HG02885 (cell line): ENCODE results near the gene GPR137.

Experiments
- ATAC-seq: cut with Tn5 transposase; IDR thresholded peaks from one replicate; pipeline ENCODE4 v1.9.1; 2021; ENCODE audit warnings: mild to moderate bottlenecking; ENCODE audit not compliant: unreplicated experiment, poor library complexity

The GPR137 gene

DNA sequence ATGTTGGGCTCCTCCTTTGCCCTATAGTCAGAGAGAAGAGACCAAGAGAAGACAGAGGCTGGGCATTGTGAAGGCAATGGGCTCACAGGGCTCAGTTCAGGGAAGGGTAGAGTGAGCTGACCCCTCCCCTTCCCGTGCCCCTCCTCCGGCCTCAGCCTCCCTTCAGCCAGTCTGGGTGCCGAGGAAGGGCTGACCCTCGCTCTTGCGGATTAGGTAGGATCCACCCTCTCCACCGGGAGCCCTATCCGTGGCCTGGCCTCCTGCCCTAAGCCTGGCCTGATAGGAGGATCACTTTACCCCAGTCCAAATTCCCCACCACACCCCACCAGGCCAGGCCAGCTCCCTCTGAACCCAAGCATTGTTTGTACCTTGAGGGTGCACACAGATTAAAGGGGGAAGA is 37.1 kb upstream of the GPR137 start:
- no peak for ATAC-seq

DNA sequence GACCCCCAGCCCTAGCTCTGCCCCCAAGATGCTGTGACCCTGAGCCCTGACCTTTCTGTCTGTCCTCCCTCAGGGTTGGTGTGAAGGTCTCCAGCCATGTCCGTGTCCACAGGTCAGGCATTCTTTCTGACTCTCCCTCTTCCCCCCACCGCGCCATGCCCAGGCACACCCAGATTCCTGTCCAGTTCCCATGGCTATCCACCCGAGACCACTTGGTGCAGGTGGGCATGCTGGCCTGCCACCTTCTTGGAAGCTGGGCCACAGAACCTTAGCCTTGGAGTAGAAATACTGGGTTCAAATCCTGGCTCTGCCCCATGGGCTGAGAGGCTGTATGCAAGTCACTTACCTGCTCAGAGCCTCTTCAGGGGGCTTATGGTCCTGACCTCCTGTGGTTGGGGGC is 36.6 kb upstream of the GPR137 start:
- ATAC-seq, result no peak

- ATAC-seq, result no peak
Observed at GRCh38 chr11:64249563-64250414, 35.9 kb upstream of the GPR137 start.

DNA sequence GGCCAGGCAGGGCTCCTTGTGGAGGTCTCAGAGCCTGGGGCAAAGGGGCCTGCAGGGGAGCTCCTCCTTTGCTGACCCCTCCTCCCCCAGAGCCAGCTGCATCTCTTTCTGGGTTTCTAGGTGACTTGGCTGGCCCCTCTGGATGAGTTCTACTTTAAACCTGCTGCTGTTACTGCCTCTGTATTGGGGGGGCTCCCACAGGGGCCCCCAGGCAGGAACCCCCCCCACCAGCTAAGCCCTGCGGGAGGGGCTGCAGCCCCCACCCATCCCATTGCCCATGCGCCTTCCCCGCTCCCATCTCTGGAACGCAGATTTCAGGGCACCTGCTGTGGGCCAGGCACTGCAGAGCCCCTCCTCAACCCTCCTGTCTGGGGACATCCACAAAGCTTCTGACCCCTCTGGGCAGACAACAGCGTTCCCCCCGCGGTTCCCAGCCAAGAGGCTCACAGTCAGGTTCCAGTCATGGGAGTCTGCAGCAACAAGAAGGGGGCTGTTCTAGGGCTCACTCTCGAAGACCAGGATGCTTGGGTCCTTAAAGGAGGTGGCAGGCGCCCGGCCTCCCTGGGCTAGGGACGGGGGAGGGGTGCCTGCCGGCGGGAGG is 35.1 kb upstream of the GPR137 start:
- ATAC-seq, result no peak

DNA sequence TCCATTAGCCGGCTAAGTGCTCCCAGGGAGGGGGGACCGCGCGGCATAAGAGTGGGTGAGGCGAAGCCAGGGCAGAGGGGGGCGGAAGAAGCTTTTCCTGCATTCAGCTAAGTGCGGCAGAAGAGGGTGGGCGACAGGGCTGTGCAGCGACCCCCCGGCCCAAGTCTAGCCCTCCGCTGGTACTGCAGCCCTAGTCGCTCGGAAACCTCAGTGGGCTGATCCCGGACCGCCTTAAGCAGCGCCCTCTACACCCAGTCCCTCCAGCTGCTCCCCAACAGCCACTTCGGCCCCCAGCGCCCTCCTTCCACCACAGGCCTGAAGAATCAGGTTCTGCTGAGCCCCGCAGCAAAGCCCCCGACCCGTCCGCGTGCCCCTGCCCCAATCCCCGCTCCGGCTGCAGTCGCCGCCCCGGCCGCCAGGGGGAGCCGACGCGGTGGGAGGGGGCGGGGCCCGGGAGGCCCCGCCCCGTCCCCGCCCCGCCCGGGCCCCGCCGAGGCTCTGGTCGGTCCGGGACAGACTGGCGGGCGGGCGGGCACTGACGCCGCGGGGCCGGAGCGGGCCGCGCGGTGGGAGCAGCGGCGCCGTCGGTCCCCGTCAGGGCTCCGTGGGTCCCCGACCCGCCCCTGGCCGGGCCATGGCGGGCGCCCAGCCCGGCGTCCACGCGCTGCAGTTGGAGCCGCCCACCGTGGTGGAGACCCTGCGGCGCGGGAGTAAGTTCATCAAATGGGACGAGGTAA is 34.5 kb upstream of the GPR137 start, which contains the start of gene PLCB3:
Gene PLCB3 (plus strand): TSS at position 515 of the 737 bp plus-strand sequence. CDS start 120 bp downstream, at position 635.
- ATAC-seq, result peak; percentile 58

DNA sequence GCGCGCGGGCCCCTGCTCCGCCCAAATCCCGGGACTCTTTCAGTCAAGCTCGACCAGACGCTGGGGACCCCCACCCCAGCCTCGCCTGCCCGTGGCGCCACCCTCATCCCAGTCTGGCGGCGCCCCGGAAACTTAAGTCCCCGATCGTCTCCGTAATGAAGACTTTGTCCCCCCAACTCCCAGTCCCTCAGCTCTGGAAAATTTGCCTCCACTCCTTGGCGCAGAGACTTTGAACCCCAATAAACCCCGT is 34.0 kb upstream of the GPR137 start:
- no peak for ATAC-seq

DNA sequence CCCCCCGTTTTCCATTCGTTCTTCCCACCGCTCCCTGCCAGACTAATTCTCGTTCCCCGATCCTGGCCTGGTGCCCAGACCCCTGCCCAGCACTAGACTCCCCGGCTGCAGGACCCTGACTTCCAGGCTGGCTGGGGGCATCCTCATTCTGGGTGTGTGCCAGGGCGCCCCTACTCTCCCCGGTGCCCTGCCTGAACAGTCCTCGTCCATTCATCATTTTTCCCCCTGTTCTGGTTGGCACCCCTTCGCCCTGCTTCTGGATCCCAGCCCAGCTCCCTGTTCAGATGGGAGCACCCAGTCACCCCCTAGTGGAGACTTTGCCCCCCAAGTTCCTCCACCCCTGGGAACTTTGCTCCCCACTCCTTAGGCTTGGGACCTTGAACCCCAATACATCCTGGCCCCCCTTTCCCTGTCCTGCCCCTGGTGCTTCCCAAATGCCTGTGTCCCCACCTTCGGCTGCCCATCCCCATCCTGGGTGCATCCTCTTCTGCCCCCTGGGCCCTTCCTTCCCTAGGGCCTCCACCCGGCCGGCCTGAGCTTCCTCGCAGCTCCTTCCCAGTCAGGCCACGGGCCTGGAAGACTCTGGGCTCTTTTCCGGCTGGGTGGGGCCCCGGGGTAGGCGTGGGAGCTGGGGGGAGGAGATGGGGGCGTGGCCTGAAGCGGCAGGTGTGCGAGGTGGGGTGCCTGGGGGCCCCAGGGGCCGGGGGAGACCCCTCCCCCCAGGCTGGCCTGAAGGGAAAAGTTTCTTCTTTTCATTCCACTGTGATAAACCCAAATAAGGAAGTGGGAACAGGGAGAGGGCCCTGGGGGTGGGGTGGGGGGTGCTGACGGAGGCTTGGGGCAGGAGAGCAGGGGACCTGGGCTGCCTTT is 33.4 kb upstream of the GPR137 start:
- no peak for ATAC-seq

DNA sequence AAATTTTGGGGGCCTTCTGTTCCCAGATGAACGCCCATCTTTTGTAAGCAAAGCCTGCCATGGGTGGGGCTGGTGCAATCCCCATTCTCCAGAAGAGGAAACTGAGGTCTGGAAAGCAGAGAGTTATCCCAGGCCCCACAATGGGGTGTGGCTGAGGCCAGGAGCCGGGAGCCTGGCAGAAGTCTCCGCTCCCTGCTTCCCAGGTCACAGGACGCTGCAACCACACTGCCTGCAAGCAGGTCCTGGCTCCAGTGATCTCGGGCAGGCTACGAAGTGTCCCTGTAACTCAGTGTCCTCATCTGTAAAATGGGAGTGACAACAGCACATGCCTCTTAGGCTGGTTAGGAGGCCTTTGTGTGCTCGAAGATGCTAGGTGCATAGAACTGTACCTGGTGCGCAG is 32.6 kb upstream of the GPR137 start:
- ATAC-seq, result no peak

DNA sequence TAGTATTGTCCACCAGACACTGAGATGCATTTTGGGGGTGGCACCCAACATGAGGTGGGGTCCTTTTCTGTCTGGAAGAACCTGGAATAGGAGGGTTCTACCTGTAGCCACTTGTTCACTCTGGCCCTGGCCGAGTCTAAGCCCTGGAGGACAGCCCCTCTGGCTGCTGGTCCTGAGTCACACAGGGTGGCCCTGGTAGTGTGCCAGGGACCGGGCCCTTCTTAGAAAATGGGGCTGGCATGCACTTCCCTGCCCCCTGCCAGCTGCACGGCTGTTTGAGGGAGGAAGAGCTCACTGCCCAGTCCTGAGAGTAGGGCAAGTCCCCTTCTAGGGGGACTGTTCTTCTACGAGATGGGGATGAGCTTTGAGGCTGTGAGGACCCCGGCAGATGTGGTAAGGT is 32.2 kb upstream of the GPR137 start:
- ATAC-seq, result no peak

DNA sequence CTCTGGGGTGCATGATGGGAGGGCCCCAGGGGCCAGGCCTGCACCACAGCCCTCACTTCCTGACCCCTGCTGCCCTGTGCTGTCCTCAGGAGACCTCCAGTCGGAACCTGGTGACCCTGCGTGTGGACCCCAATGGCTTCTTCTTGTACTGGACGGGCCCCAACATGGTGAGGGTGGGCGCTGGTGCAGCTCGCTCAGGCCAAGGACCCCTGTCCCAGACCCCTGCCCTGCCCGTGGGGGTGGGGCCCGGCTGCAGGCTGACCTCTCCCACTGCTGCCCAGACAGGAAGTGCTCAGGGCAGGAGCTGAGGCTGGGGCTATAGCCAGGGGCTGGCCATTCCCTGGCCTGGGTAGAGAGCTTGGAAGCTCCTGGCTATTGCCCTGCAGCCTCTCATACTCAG is 31.3 kb upstream of the GPR137 start:
- ATAC-seq, result no peak

DNA sequence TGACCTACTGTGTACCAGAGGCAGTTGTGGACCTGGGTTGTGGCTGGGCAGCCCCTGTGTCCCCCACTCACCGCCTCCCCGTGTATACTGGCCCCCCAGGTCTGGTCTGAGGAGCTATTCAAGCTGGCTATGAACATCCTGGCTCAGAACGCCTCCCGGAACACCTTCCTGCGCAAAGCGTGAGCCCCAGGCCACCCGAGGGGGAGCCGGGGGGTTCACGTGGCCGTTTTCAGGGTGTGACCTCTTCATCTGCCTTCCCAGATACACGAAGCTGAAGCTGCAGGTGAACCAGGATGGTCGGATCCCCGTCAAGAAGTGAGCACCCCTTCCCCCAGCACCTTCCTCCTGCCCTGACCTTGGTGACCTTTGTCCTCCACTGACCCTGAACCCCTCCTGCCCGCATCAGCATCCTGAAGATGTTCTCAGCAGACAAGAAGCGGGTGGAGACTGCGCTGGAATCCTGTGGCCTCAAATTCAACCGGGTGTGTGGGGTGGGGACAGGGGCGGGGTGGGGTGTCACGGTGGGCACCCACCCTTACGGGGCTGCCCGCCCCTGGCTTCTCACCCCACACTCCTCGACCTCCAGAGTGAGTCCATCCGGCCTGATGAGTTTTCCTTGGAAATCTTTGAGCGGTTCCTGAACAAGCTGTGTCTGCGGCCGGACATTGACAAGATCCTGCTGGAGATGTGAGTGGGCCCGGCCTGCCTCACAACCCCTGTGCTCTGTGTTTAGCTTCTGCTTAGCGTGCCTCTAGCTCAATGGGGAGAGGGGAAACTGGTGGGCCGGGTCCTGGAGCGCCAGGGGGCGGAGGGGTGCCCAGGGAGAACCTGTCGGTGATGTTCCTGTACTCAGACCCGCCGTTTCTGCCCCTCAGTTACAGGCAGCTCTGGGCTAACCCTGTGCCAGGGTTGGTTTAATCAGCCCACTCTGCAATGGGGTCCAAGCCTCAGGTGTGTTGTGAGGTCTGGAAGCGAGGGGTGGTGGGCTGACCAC is 30.2 kb upstream of the GPR137 start:
- ATAC-seq, result no peak

DNA sequence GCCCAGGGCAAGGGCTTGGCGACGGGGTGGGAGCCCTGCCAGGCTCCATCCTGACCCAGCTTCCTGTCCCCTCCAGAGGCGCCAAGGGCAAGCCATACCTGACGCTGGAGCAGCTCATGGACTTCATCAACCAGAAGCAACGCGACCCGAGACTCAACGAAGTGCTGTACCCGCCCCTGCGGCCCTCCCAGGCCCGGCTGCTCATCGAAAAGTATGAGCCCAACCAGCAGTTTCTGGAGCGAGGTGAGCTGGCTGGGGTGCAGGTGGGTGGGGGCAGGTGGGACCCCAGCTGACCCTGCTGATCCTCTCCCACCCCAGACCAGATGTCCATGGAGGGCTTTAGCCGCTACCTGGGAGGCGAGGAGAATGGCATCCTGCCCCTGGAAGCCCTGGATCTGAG is 29.3 kb upstream of the GPR137 start:
- no peak for ATAC-seq

DNA sequence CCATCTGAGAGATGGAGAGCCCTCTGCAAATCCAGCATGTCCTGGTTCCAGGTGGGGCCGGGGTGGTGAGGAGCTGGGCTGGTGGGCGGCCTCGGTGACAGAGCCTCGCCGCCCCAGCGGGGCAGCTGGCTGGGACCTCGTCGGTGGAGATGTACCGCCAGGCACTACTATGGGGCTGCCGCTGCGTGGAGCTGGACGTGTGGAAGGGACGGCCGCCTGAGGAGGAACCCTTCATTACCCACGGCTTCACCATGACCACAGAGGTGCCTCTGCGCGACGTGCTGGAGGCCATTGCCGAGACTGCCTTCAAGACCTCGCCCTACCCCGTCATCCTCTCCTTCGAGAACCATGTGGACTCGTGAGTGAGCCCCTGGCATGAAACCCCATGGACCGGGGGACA is 27.3 kb upstream of the GPR137 start:
- ATAC-seq, result no peak

DNA sequence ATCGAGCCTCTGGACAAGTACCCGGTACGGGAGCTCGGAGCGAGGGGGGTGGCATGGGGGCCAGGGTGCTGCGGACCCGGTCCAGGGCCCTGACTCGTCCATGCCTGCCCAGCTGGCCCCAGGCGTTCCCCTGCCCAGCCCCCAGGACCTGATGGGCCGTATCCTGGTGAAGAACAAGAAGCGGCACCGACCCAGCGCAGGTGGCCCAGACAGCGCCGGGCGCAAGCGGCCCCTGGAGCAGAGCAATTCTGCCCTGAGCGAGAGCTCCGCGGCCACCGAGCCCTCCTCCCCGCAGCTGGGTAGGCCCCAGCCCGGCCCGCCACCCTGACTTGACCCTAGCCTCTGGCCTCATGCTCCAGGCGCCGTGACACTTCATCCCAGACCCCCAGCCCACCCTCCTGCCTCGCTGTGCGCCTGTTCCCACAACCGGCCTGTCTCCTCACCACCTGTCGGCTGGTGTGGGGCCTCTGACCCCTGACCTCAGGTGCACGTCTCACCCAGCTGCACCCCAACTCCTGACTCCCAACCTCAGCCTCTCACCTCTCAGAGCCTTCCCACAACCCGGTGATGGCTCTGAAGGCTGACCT is 26.6 kb upstream of the GPR137 start:
- no peak for ATAC-seq

GRCh38 chr11:64259533-64260067 is 26.0 kb upstream of the GPR137 start:
- ATAC-seq, result no peak

- ATAC-seq, result no peak
Observed at GRCh38 chr11:64260147-64260708, 25.4 kb upstream of the GPR137 start.

GRCh38 chr11:64261556-64262080 is 24.0 kb upstream of the GPR137 start:
- ATAC-seq, result no peak

GRCh38 chr11:64262271-64263002 is 23.2 kb upstream of the GPR137 start:
- ATAC-seq, result no peak
